Neural cell (in vitro differentiated cells): ENCODE data around the gene LACRT. TPM values are rescaled to one million over a fixed set of nuclear protein-coding genes. Genes with fewer than 3 reads are reported as not detected.

Experiments
- H2AFZ ChIP-seq: fragments of 200-600, 300-800 bp; sonication (generic), shearing (Covaris generic); 2 replicates; pipeline ENCODE4 v1.6.0; 2014; ENCODE audit warnings: low read depth, mild to moderate bottlenecking, antibody characterized with exemption, low read length, moderate library complexity
- H3F3A ChIP-seq: fragments of 200-600 bp; shearing (Covaris generic); 2 replicates; pipeline ENCODE4 v1.6.1; 2016; ENCODE audit warnings: mild to moderate bottlenecking, moderate library complexity, mixed read lengths, antibody characterized with exemption, low read length; ENCODE audit not compliant: insufficient read depth, poor library complexity, severe bottlenecking
- H3K27ac ChIP-seq: fragments of 200-600, 300-800 bp; sonication (generic), shearing (Covaris generic); 2 replicates; pipeline ENCODE4 v1.5.1; 2014; ENCODE audit warnings: mild to moderate bottlenecking, low read length, moderate library complexity
- H3K27me3 ChIP-seq: fragments of 300-800, 200-600 bp; sonication (generic), shearing (Covaris generic); 2 replicates; pipeline ENCODE4 v1.6.0; 2014; ENCODE audit warnings: mild to moderate bottlenecking, low read depth, low read length, moderate library complexity; ENCODE audit not compliant: insufficient read depth
- H3K36me3 ChIP-seq: fragments of 300-800, 200-600 bp; sonication (generic), shearing (Covaris generic); 2 replicates; pipeline ENCODE4 v1.5.1; 2014; ENCODE audit warnings: mild to moderate bottlenecking, antibody characterized with exemption, low read length, moderate library complexity; ENCODE audit not compliant: insufficient read depth
- H3K4me2 ChIP-seq: fragments of 300-800, 200-600 bp; sonication (generic), shearing (Covaris generic); 2 replicates; pipeline ENCODE4 v1.6.0; 2014; ENCODE audit warnings: mild to moderate bottlenecking, low read length
- H3K4me3 ChIP-seq: fragments of 300-800, 200-600 bp; sonication (generic), shearing (Covaris generic); 2 replicates; pipeline ENCODE4 v1.5.1; 2014; ENCODE audit warnings: mild to moderate bottlenecking, low read length, moderate library complexity
- H3K79me2 ChIP-seq: fragments of 200-600 bp; shearing (Covaris generic); replicated peaks from 2 replicates; pipeline ENCODE4 v1.6.0; 2014; ENCODE audit warnings: mild to moderate bottlenecking, low read length, moderate library complexity; ENCODE audit not compliant: insufficient read depth
- H3K9ac ChIP-seq: fragments of 300-800, 200-600 bp; sonication (generic), shearing (Covaris generic); 2 replicates; pipeline ENCODE4 v1.6.1; 2016; ENCODE audit warnings: mild to moderate bottlenecking, low read length, mixed read lengths
- H3K9me2 ChIP-seq: fragments of 200-600 bp; shearing (Covaris generic); 2 replicates; pipeline ENCODE4 v1.6.1; 2016; ENCODE audit warnings: mild to moderate bottlenecking, low read length, mixed read lengths; ENCODE audit not compliant: insufficient read depth
- H3K9me3 ChIP-seq: fragments of 200-600, 300-800 bp; sonication (generic), shearing (Covaris generic); 2 replicates; pipeline ENCODE4 v1.6.1; 2016; ENCODE audit warnings: mild to moderate bottlenecking, mixed run types, low read length, moderate library complexity, mixed read lengths
- H4K20me1 ChIP-seq: fragments of 200-600 bp; shearing (Covaris generic); 2 replicates; pipeline ENCODE4 v1.6.1; 2016; ENCODE audit warnings: mild to moderate bottlenecking, mixed run types; ENCODE audit not compliant: insufficient read depth
- CTCF ChIP-seq: fragments of 450-650 bp; IDR thresholded peaks from 2 replicates; pipeline ENCODE4 v1.5.1; 2014; ENCODE audit warnings: antibody characterized with exemption, mild to moderate bottlenecking, moderate library complexity; ENCODE audit not compliant: poor library complexity, severe bottlenecking
- EP300 ChIP-seq: fragments of 450-650 bp; conservative IDR thresholded peaks from 2 replicates; pipeline ENCODE4 v1.6.1; 2014; ENCODE audit warnings: antibody characterized with exemption, mild to moderate bottlenecking, moderate library complexity; ENCODE audit not compliant: poor library complexity, severe bottlenecking
- EZH2 ChIP-seq: fragments of 200-600, 300-800 bp; shearing (Covaris generic), sonication (generic); IDR thresholded peaks from 2 replicates; pipeline ENCODE4 v1.6.1; 2014; ENCODE audit warnings: antibody characterized with exemption, low read length, borderline replicate concordance, mild to moderate bottlenecking; ENCODE audit not compliant: insufficient read depth, poor library complexity, severe bottlenecking
- MXI1 ChIP-seq: fragments of 450-650 bp; conservative IDR thresholded peaks from 2 replicates; pipeline ENCODE4 v1.6.1; 2014; ENCODE audit warnings: antibody characterized with exemption, mild to moderate bottlenecking; ENCODE audit not compliant: poor library complexity, severe bottlenecking
- POLR2AphosphoS5 ChIP-seq: IDR thresholded peaks from 2 replicates; pipeline ENCODE4 v1.6.1; 2012
- RAD21 ChIP-seq: fragments of 450-650 bp; conservative IDR thresholded peaks from 2 replicates; pipeline ENCODE4 v1.6.1; 2014; ENCODE audit warnings: antibody characterized with exemption, mild to moderate bottlenecking, moderate library complexity
- REST ChIP-seq: IDR thresholded peaks from 2 replicates; pipeline ENCODE4 v1.6.1; 2012; ENCODE audit warnings: borderline replicate concordance
- SMC3 ChIP-seq: fragments of 450-650 bp; conservative IDR thresholded peaks from 2 replicates; pipeline ENCODE4 v1.6.1; 2014; ENCODE audit warnings: antibody characterized with exemption, mild to moderate bottlenecking, moderate library complexity; ENCODE audit not compliant: poor library complexity
- TAF1 ChIP-seq: IDR thresholded peaks from 2 replicates; pipeline ENCODE4 v1.6.1; 2012; ENCODE audit warnings: low read depth
- polyA plus RNA-seq: library from polyadenylated mRNA; depleted of rRNA; stranded (reverse); fragments of >200 nt; gene quantifications from 2 replicates; pipeline ENCODE4 v1.2.3, GENCODE V29; 2014

Gene LACRT
- polyA plus RNA-seq, 1 donor from 2014 or later, result not detected

DNA sequence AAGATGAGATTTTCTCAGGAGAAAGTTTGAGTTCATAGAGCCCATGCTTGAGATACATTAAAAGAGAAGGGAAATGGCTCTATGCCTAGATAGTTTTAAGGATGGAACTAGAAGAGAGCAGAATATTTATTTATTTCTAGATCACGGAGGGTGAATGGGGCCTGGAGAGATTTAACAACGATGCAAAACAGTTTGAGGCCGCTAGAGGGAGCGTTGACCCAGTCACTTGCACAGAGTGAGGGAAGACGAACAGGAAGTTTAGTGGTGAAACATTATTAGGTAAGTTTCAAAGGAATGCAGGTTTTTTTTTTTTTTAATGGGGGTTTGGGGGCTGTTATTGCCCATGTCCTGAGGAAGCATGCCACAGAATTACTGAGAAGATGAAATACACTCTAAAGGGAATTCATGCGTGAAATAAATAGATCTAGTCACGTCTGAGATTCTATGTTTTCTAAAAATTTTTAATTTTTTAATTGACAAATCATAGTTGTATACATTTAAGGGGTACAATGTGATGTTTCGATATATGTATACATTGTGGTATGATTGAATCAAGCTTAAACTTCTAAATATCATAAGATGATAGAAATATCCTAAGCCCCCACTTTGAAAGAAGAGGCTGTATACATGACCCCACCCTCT, 31.4 kb downstream of the LACRT start:
- H3K27ac ChIP-seq, result no peak overlapping the region
- H3K9ac ChIP-seq, result no peak overlapping the region
- H3K27me3 ChIP-seq, result no peaks in the 10 kb centered on the region
- no peaks in the 10 kb centered on the region for H3F3A ChIP-seq
- H3K9me3 ChIP-seq, result no peaks in the 10 kb centered on the region
- no peak overlapping the region for H3K4me3 ChIP-seq
- no peak overlapping the region for H2AFZ ChIP-seq
- no peaks in the 10 kb centered on the region for H3K9me2 ChIP-seq
- no peaks in the 10 kb centered on the region for H3K79me2 ChIP-seq
- no peak overlapping the region for H3K4me2 ChIP-seq
- no peaks in the 10 kb centered on the region for H3K36me3 ChIP-seq
- H4K20me1 ChIP-seq, result no peaks in the 10 kb centered on the region
- TF ChIP-seq TAF1 (no peak), EZH2 (no peak), SMC3 (peak; percentile 64), RAD21 (peak; percentile 54), EP300 (no peak), MXI1 (no peak), CTCF (peak; percentile 70), REST (no peak), POLR2AphosphoS5 (no peak)

DNA sequence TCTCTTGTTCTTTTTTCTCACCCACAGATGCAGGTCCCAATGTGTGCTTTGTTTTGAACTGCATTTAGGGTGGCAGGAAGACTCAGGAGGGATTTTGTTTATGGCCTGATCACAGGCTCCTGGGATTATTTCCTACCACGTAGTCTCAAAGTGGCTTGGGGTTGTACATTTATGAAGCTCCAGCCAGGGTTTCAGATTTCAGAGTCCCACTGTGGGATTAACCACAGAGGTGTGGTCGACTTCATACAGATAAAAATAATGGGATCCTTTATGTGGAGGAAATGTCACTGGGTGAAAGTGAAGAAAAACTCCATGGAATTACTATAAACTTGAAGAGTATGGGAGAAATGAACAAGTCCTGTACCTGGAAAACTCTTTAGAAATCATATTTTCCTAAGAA, 32.0 kb downstream of the LACRT start:
- no peak overlapping the region for H3K4me3 ChIP-seq

More for the DNA sequence above, 32.0 kb downstream of the LACRT start:
- Histone ChIP-seq H3K9me2 (no peaks in the 10 kb centered on the region), H3K79me2 (no peaks in the 10 kb centered on the region), H3K9me3 (no peaks in the 10 kb centered on the region), H3F3A (no peaks in the 10 kb centered on the region), H3K27ac (no peak overlapping the region), H2AFZ (no peak overlapping the region), H3K36me3 (no peaks in the 10 kb centered on the region), H3K27me3 (no peaks in the 10 kb centered on the region), H3K4me2 (no peak overlapping the region), H3K9ac (no peak overlapping the region), H4K20me1 (no peaks in the 10 kb centered on the region)
- TF ChIP-seq EZH2 (no peak), CTCF (no peak), REST (no peak), SMC3 (no peak), POLR2AphosphoS5 (no peak), RAD21 (no peak), EP300 (no peak), TAF1 (no peak), MXI1 (no peak)
